ENCODE results near the gene KIDINS220.

The KIDINS220 gene

GRCh38 chr2:8850845-8851487, 13.6 kb upstream of the KIDINS220 start:
- DNase-seq, result no peak

GRCh38 chr2:8849327-8849726, 11.9 kb upstream of the KIDINS220 start:
- DNase-seq, result no peak

- no peak for DNase-seq
Observed at GRCh38 chr2:8848328-8849100, 11.1 kb upstream of the KIDINS220 start.

GRCh38 chr2:8847400-8847799, 10.0 kb upstream of the KIDINS220 start:
- no peak for DNase-seq

GRCh38 chr2:8841932-8842331, 4.5 kb upstream of the KIDINS220 start:
- DNase-seq, result peak; percentile 78 to 82

GRCh38 chr2:8840475-8841091, 3.2 kb upstream of the KIDINS220 start:
- DNase-seq, result no peak

GRCh38 chr2:8839189-8839965, 2.0 kb upstream of the KIDINS220 start:
- DNase-seq, result no peak

- no peak for DNase-seq
Observed at GRCh38 chr2:8837795-8838140, 355 bp upstream of the KIDINS220 start.

GRCh38 chr2:8835279-8835678, 2.1 kb downstream of the KIDINS220 start:
- DNase-seq, result no peak

GRCh38 chr2:8833853-8834252, 3.6 kb downstream of the KIDINS220 start:
- DNase-seq, result no peak

GRCh38 chr2:8831516-8831915, 5.9 kb downstream of the KIDINS220 start:
- no peak for DNase-seq

- no peak for DNase-seq
Observed at GRCh38 chr2:8827729-8828128, 9.7 kb downstream of the KIDINS220 start.

GRCh38 chr2:8822218-8822617, 15.2 kb downstream of the KIDINS220 start:
- DNase-seq, result peak; percentile 33 to 73

GRCh38 chr2:8821276-8822217, 15.9 kb downstream of the KIDINS220 start:
- peak; percentile 47 to 54 for DNase-seq

- DNase-seq, result no peak
Observed at GRCh38 chr2:8819948-8820347, 17.5 kb downstream of the KIDINS220 start.

- no peak for DNase-seq
Observed at GRCh38 chr2:8819194-8819593, 18.2 kb downstream of the KIDINS220 start.

GRCh38 chr2:8817221-8817620, 20.2 kb downstream of the KIDINS220 start:
- DNase-seq, result no peak

- no peak for DNase-seq
Observed at GRCh38 chr2:8806885-8807704, 30.3 kb downstream of the KIDINS220 start.

- no peak for DNase-seq
Observed at GRCh38 chr2:8805278-8806210, 31.9 kb downstream of the KIDINS220 start.
